GM19467 (cell line): Measurements from ENCODE around the gene CPEB2.
"Not testable (repeated sequence)": the region's sequence is repeated elsewhere in the genome, so short reads cannot be mapped to it uniquely, and the experiment has no call there.

Experiments
- ATAC-seq: cut with Tn5 transposase; IDR thresholded peaks from one replicate; pipeline ENCODE4 v1.9.1; 2021; ENCODE audit warnings: mild to moderate bottlenecking, moderate library complexity; ENCODE audit not compliant: unreplicated experiment

CPEB2 gene

GRCh38 chr4:15042529-15043167, 40.4 kb downstream of the CPEB2 start:
- no peak for ATAC-seq

GRCh38 chr4:15043226-15043625, 40.9 kb downstream of the CPEB2 start:
- ATAC-seq = no peak

DNA sequence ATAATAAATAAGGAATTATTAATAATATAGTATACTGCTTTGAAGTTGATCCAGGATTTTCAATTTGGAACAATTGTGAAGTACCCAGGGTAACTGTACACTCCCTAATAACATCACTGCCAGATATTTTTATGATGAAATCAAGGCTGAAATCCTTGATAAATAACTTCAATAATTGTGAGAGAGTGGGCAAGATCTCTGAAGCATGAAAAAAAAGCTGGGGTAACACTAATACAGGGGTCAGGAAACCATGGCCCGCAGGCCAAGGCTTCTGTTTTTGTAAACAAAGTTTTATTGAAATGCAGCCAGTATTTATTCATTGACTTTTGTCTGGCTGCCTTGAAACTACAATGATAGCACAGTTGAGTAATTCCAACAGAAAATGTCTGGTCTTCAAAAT, 41.6 kb downstream of the CPEB2 start:
- ATAC-seq = no peak

DNA sequence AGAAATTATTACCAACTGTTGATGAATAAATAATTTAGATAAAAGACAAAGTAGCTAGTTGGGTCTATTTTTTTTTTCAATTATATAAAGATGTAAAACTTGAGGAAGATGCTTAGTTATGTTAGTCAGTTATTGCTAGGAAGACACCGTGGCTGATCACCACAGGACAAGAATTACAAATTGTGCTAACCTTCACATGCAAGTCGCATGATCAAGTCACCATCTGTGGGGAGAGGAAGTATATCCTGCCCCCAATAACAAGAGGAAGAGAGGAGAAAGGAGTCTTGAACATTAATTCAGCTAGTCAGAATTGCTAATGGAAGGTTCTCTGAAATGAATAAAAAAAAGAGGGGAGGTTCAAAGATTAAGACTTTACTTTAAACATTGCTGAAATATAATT, 52.3 kb downstream of the CPEB2 start:
- ATAC-seq = no peak

- no peak for ATAC-seq
Observed at GRCh38 chr4:15060213-15060612, 57.9 kb downstream of the CPEB2 start.

- no peak for ATAC-seq
Observed at GRCh38 chr4:15063341-15063740, 61.1 kb downstream of the CPEB2 start.

DNA sequence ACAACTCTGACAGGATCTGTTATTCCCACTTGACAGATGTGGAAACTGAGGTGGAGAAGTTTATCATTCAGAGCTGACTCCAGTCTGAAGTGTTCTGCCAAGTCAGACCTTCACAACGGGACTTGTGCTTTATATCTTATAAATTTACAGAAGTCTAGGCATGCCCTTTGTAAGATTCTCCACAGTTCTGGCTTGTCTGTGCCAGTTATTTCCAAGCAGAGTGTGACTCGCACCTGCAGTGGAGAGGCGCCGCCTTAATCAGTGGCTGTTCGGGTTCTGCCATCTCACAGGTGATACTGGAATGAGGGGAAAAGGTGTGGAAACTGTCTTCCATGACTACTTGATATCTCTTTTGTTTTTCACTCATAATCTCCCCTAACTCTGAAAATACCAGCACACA, 63.2 kb downstream of the CPEB2 start:
- no peak for ATAC-seq

DNA sequence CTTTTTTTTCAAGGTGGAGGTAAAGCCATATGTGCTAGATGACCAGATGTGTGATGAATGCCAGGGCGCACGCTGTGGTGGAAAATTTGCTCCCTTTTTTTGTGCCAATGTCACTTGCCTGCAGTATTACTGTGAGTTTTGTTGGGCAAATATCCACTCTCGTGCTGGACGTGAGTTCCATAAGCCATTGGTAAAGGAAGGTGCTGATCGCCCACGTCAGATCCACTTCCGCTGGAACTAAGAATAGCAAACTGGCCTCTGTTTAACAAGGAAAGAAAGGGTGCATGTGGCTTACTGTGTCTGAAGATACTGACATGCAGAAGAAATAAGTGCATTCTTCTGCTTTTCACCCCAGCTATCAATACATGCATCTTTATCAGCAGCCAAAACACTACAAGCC, 63.9 kb downstream of the CPEB2 start:
- no peak for ATAC-seq

- no peak for ATAC-seq
Observed at GRCh38 chr4:15068298-15068697, 66.0 kb downstream of the CPEB2 start.

DNA sequence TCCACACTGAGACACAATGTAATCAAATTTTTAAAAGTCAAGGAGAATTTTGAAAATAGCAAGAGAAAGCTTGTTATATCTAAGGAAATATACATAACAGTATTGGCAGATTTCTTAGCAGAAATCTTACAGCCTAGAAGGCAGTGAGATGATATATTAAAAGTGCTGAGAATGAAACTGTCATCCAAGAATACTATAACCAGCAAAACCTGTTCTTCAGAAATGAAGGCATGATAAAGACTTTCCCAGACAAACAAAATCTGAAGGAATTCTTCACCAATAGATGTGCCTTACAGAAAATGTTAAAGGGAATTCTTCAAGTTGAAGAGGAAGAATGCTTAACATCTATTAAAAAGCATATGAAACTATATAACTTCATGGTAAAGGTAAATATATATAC, 73.6 kb downstream of the CPEB2 start:
- ATAC-seq = no peak

GRCh38 chr4:15077969-15078368, 75.7 kb downstream of the CPEB2 start:
- ATAC-seq = no peak

GRCh38 chr4:15078682-15079642, 76.7 kb downstream of the CPEB2 start:
- ATAC-seq = no peak

- no peak for ATAC-seq
Observed at GRCh38 chr4:15084780-15085179, 82.5 kb downstream of the CPEB2 start.

GRCh38 chr4:15085762-15086161, 83.5 kb downstream of the CPEB2 start:
- ATAC-seq = not testable (repeated sequence)

- ATAC-seq = not testable (repeated sequence)
Observed at GRCh38 chr4:15086259-15086658, 84.0 kb downstream of the CPEB2 start.

GRCh38 chr4:15088394-15089035, 86.2 kb downstream of the CPEB2 start:
- no peak for ATAC-seq

- ATAC-seq = no peak
Observed at GRCh38 chr4:15089979-15090378, 87.7 kb downstream of the CPEB2 start.

DNA sequence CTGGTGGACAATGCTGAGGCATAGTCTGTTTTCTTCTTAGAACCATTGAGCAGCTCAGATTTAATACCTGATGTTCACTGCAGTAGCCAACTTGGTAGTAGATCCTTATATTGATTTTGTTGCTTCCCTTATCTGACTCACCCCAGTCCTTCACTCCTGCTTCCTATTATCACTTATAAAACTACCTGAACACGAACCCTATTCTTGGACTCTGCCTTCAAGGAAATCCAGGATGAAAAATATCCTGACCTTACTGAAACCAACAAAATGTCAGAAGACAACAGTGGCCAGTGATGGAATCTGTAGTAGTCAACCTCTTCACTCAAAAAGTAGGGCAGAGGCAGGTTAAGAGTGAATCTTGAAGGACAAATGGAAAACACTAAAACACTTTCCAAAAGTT, 98.1 kb downstream of the CPEB2 start:
- ATAC-seq = no peak

- ATAC-seq = no peak
Observed at GRCh38 chr4:15100994-15101695, 98.9 kb downstream of the CPEB2 start.

GRCh38 chr4:15104825-15105224, 102.5 kb downstream of the CPEB2 start:
- no peak for ATAC-seq

GRCh38 chr4:15106399-15106798, 104.1 kb downstream of the CPEB2 start:
- no peak for ATAC-seq
